Fibroblast of lung (primary cell): ENCODE results near the gene SNX30. TPM values are rescaled to one million over a fixed set of nuclear protein-coding genes. Genes with fewer than 3 reads are reported as not detected.

Experiments
- DNase-seq, 2 donors: peaks; one replicate each; pipeline versions ENCODE4 v3.0.0 to v3.0.0-alpha.2; 2010; ENCODE audit warnings: low read depth in 2 of 2
- H2AFZ ChIP-seq: 2 replicates; pipeline ENCODE4 v1.5.1; 2012; ENCODE audit warnings: low read length, control low read depth, inconsistent platforms
- H3K27ac ChIP-seq: 2 replicates; pipeline ENCODE4 v1.5.1; 2011; ENCODE audit warnings: low read length, control low read depth; ENCODE audit not compliant: insufficient read depth
- H3K27me3 ChIP-seq: 2 replicates; pipeline ENCODE4 v1.5.1; 2011; ENCODE audit warnings: mild to moderate bottlenecking, low read length; ENCODE audit not compliant: control insufficient read depth, insufficient read depth
- H3K36me3 ChIP-seq: 2 replicates; pipeline ENCODE4 v1.5.1; 2011; ENCODE audit warnings: low read length; ENCODE audit not compliant: control insufficient read depth, insufficient read depth
- H3K4me1 ChIP-seq: 2 replicates; pipeline ENCODE4 v1.5.1; 2011; ENCODE audit warnings: low read length; ENCODE audit not compliant: control insufficient read depth, insufficient read depth; ENCODE audit errors: extremely low read depth
- H3K4me2 ChIP-seq: 2 replicates; pipeline ENCODE4 v1.5.1; 2011; ENCODE audit warnings: low read length, control low read depth; ENCODE audit not compliant: insufficient read depth; ENCODE audit errors: extremely low read depth
- H3K4me3 ChIP-seq, 4 experiments: fragments of 200-600 bp in 1 of 4; sonication (generic) in 1 of 4; replicated peaks in 1 of 4; 2 replicates each; pipeline ENCODE4 v1.5.1; 2011 to 2016; ENCODE audit warnings: low read length in 4 of 4, low read depth in 3 of 4, mild to moderate bottlenecking in 3 of 4, control low read depth in 2 of 4, inconsistent platforms in 1 of 4, mixed read lengths in 1 of 4; ENCODE audit not compliant: insufficient read depth in 1 of 4; ENCODE audit errors: control extremely low read depth in 1 of 4
- H3K79me2 ChIP-seq: 2 replicates; pipeline ENCODE4 v1.5.1; 2012; ENCODE audit warnings: mild to moderate bottlenecking, low read length, inconsistent platforms; ENCODE audit not compliant: control insufficient read depth, insufficient read depth
- H3K9ac ChIP-seq: 2 replicates; pipeline ENCODE4 v1.5.1; 2011; ENCODE audit warnings: mild to moderate bottlenecking, low read length, control low read depth; ENCODE audit not compliant: insufficient read depth
- H3K9me3 ChIP-seq: 2 replicates; pipeline ENCODE4 v1.5.1; 2012; ENCODE audit warnings: low read depth, low read length; ENCODE audit not compliant: control insufficient read depth, insufficient read depth
- H4K20me1 ChIP-seq: 2 replicates; pipeline ENCODE4 v1.5.1; 2011; ENCODE audit warnings: low read length; ENCODE audit not compliant: control insufficient read depth, insufficient read depth; ENCODE audit errors: extremely low read depth
- EZH2 ChIP-seq: IDR thresholded peaks from 2 replicates; pipeline ENCODE4 v1.5.1; 2012; ENCODE audit warnings: low read length, control low read depth, mild to moderate bottlenecking; ENCODE audit errors: missing control alignments
- polyA plus RNA-seq, 2 donors: library from polyadenylated mRNA; depleted of rRNA in 1 of 2; stranded (reverse) in 1 of 2; unstranded in 1 of 2; fragments of >200 nt; gene quantifications; 2 replicates each; pipeline ENCODE4 v1.2.1, GENCODE V29; 2011 to 2012; ENCODE audit warnings: missing spikeins in 1 of 2
- total RNA-seq: library from RNA; depleted of rRNA; stranded (reverse); fragments of >200 nt; gene quantifications from 2 replicates; pipeline ENCODE4 v1.2.1, GENCODE V29; 2014
- TF ChIP-seq, protein P1 (sequence below), 2 donors: IDR thresholded peaks in 1 of 2; conservative IDR thresholded peaks in 1 of 2; 1 replicate in 1 of 2; 2 replicates in 1 of 2; pipeline ENCODE4 v1.5.1; 2011 to 2012; ENCODE audit warnings: low read length in 2 of 2, control low read depth in 1 of 2, inconsistent platforms in 1 of 2, low read depth in 1 of 2, mild to moderate bottlenecking in 1 of 2

The SNX30 gene
- total and polyA plus RNA-seq, 2 donors (not counting 1 experiment from before 2014, with no cell fraction given), result 7.9 to 20.6 TPM

DNA sequence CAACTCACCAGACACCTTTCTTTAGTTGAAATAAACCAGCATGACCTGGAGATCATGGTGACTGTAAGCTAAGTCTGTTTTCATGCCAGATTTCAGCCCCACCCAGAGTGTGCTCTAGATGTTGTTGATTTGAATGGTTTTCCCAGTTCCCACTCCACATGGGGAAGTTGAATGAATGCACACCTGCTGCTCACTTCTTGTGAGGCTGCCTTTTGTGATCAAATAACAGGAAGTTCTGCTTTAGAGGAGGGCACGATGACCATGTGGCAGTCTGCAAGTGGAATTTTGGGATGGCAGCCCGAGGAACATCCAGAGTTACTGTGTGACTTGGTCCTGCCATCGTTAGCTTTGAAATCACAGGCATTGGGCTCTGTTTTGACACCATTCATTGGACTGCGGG lies 121.5 kb downstream of the SNX30 start:
- Histone ChIP-seq H3K27ac (no peak overlapping the region), H2AFZ (no peak overlapping the region), H3K9me3 (no peaks in the 10 kb centered on the region), H3K4me2 (no peak overlapping the region), H3K27me3 (no peaks in the 10 kb centered on the region), H3K9ac (no peak overlapping the region), H3K79me2 (no peaks in the 10 kb centered on the region), H3K4me3 (no peak overlapping the region), H3K4me1 (no peaks in the 10 kb centered on the region), H4K20me1 (no peaks in the 10 kb centered on the region), H3K36me3 (no peaks in the 10 kb centered on the region)
- no peak for DNase-seq
- TF ChIP-seq, protein P1, sequence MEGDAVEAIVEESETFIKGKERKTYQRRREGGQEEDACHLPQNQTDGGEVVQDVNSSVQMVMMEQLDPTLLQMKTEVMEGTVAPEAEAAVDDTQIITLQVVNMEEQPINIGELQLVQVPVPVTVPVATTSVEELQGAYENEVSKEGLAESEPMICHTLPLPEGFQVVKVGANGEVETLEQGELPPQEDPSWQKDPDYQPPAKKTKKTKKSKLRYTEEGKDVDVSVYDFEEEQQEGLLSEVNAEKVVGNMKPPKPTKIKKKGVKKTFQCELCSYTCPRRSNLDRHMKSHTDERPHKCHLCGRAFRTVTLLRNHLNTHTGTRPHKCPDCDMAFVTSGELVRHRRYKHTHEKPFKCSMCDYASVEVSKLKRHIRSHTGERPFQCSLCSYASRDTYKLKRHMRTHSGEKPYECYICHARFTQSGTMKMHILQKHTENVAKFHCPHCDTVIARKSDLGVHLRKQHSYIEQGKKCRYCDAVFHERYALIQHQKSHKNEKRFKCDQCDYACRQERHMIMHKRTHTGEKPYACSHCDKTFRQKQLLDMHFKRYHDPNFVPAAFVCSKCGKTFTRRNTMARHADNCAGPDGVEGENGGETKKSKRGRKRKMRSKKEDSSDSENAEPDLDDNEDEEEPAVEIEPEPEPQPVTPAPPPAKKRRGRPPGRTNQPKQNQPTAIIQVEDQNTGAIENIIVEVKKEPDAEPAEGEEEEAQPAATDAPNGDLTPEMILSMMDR (conservative IDR thresholded peaks at IDR 0.05 in 1 of 2, IDR thresholded peaks at IDR 0.05 in 1 of 2; ENCODE audit: low read depth in 1 of 2, low read length in 2 of 2), result no peak
- no peak for TF ChIP-seq EZH2

DNA sequence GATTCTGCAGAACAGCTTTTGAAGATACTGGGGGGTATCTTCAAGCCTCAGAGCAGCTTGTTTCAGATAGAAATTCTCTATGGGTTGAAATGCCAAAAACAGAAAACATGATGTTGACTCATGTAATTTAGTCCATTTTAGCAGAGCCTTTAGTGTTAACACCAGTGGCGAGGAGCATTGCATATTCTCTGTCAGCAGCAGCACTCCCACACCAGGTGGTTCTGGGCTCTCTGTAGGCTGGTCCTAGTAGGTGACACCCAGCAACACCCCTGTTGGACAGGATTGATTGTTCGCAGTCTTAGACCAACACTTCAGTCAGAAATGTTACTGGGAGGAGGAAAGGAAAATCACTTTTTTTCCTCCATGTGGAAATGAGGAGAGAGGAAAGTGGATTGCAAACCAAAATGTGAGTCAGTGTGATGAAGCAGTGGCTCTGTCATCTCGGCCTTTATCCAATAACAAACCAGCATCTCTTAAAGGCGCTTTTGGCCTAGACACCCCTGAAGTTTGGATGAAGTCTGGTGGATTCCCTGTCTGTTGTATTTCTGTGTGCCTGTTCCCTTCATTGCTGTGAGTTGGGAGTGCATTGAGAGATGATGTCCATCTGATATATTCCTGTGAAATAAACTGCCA lies 123.3 kb downstream of the SNX30 start:
- no peak overlapping the region for H3K4me2 ChIP-seq
- DNase-seq, result peak in 1 of 2 donors; percentile 33
- H3K9ac ChIP-seq, result no peak overlapping the region
- no peaks in the 10 kb centered on the region for H3K79me2 ChIP-seq
- H3K4me3 ChIP-seq, result no peak overlapping the region
- H3K27ac ChIP-seq, result no peak overlapping the region
- no peaks in the 10 kb centered on the region for H3K36me3 ChIP-seq
- H4K20me1 ChIP-seq, result no peaks in the 10 kb centered on the region
- TF ChIP-seq, protein P1 (conservative IDR thresholded peaks at IDR 0.05 in 1 of 2, IDR thresholded peaks at IDR 0.05 in 1 of 2; ENCODE audit: low read depth in 1 of 2, low read length in 2 of 2), result no peak
- no peak for TF ChIP-seq EZH2
- H3K27me3 ChIP-seq, result no peaks in the 10 kb centered on the region
- H3K4me1 ChIP-seq, result no peaks in the 10 kb centered on the region
- H3K9me3 ChIP-seq, result no peaks in the 10 kb centered on the region
- no peak overlapping the region for H2AFZ ChIP-seq

DNA sequence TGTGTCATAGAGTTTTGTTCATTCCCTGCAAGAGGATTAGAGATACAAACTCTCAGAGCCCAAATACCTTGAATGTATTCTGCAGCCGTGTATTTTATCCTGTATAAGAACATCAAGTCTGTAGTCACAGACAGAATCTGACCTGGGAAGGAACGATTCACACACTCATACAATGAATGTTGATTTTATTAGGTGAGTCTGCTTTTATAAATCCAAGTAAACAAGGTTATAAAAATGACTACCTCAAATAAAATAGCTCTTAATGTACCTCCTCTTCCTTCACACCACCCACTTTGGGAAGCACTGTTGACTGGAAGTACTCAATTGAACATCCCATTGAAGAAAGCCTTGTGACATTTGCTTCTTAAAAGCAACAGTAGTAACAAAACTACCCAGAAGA lies 128.2 kb downstream of the SNX30 start:
- DNase-seq, result no peak
- Histone ChIP-seq H3K9me3 (no peaks in the 10 kb centered on the region), H3K9ac (no peak overlapping the region), H3K4me1 (no peaks in the 10 kb centered on the region), H3K79me2 (no peaks in the 10 kb centered on the region), H2AFZ (no peak overlapping the region), H3K36me3 (no peaks in the 10 kb centered on the region), H3K4me3 (no peak overlapping the region), H3K27me3 (no peaks in the 10 kb centered on the region), H3K4me2 (no peak overlapping the region), H4K20me1 (no peaks in the 10 kb centered on the region), H3K27ac (no peak overlapping the region)
- TF ChIP-seq EZH2, result no peak
- TF ChIP-seq, protein P1 (conservative IDR thresholded peaks at IDR 0.05 in 1 of 2, IDR thresholded peaks at IDR 0.05 in 1 of 2; ENCODE audit: low read depth in 1 of 2, low read length in 2 of 2), result no peak
